ENCODE measurements around the gene MACROD2. TPM values are rescaled to one million over a fixed set of nuclear protein-coding genes. Genes with fewer than 3 reads are reported as not detected.
"Not testable (repeated sequence)": the region's sequence is repeated elsewhere in the genome, so short reads cannot be mapped to it uniquely, and the experiment has no call there.

Gene MACROD2
- total RNA-seq, 1 donor from 2014 or later, result 0.23 TPM

DNA sequence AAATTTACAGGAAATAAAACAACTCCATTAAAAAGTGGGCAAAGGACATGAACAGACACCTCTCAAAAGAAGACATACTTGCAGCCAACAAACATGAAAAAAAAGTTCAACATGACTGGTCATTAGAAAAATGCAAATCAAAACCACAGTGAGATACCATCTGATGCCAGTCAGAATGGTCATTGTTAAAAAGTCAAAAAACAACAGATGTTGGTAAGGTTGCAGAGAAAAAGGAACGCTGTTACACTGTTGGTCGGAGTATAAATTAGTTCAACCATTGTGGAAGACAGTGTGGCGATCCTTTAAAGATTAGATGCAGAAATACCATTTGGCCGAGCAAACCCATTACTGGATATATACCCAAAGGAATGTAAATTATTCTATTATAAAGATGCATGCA lies 1200.1 kb downstream of the MACROD2 start:
- TF ChIP-seq, protein P1, sequence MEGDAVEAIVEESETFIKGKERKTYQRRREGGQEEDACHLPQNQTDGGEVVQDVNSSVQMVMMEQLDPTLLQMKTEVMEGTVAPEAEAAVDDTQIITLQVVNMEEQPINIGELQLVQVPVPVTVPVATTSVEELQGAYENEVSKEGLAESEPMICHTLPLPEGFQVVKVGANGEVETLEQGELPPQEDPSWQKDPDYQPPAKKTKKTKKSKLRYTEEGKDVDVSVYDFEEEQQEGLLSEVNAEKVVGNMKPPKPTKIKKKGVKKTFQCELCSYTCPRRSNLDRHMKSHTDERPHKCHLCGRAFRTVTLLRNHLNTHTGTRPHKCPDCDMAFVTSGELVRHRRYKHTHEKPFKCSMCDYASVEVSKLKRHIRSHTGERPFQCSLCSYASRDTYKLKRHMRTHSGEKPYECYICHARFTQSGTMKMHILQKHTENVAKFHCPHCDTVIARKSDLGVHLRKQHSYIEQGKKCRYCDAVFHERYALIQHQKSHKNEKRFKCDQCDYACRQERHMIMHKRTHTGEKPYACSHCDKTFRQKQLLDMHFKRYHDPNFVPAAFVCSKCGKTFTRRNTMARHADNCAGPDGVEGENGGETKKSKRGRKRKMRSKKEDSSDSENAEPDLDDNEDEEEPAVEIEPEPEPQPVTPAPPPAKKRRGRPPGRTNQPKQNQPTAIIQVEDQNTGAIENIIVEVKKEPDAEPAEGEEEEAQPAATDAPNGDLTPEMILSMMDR (conservative IDR thresholded peaks at IDR 0.05; ENCODE audit: low read depth, low read length), result no peak
- H3K4me3 ChIP-seq (ENCODE audit: low read depth, low read length), result no peak overlapping the region
- no peak for DNase-seq (ENCODE audit: low read depth)

DNA sequence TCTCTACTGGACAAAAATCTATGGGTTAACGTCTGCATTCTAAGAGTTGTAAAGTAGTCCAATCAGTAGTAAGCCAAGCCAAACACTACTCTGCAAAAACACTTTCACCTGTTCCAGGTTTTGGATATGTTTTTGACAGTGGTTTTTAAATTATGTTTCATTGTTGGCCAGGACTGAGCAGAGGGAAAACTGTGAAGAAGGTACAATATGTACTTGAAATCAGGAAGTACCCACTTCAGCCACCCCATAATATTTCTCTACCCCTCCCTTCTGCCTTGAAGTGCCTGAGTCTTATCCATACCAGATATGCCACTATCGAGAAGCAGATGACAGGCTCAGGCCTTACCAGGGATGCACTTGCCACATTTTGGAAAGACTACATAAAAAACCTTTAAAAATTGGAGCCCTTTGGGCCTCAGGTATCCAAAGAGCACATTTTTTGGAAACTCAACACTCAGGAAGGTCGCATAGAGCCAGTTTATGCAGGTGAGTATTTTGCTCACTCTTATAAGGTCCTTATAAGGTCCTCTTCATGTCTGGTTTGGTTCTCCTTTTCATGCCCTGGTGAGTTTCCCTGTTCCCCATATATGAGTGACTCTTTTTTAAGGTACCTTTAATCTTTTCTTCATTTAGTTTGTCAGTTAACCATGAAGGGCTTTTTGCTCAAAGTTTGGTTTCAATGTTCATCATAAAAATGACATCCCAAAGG lies 1201.4 kb downstream of the MACROD2 start:
- TF ChIP-seq, protein P1 (conservative IDR thresholded peaks at IDR 0.05; ENCODE audit: low read depth, low read length), result no peak
- no peak for DNase-seq (ENCODE audit: low read depth)

DNA sequence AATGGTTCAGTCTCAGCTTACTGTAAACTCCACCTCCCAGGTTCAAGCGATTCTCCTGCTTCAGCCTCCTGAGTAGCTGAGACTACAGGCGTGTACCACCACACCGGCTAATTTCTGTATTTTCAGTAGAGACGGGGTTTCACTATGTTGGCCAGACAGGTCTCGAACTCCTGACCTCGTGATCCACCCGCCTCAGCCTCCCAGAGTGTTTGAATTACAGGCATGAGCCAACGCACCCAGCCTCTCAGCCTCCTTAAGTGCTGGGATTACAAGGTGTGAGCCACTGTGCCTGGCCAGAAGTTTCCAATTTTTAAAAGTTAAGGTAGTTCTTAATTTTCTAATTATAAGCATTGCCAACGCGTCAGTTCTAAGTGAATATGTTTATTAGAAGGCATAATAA lies 1202.7 kb downstream of the MACROD2 start:
- H3K4me3 ChIP-seq (ENCODE audit: low read depth, low read length); DNase-seq (ENCODE audit: low read depth): not testable (repeated sequence)

More for the DNA sequence above, 1201.4 kb downstream of the MACROD2 start:
- no peak overlapping the region for H3K4me3 ChIP-seq (ENCODE audit: low read depth, low read length)

DNA sequence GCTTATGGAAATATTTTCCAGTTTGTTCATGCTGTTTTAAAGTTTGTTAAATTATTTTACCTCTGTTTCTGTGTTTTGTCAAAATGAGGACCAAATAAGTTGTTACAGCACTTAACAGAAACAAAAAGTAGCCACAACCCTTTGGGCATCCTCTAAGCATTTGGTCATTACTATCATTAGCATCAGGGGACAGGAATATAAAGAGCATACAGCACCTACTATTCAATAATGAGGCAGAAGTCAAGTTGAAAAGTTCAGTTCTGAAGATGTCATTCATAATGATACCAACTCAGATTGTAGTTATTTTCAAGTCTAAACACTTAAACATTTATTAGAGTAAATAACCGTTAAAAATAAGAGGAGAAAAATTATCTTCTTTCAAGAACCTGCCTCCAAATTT lies 1204.4 kb downstream of the MACROD2 start:
- TF ChIP-seq, protein P1 (conservative IDR thresholded peaks at IDR 0.05; ENCODE audit: low read depth, low read length), result no peak

DNA sequence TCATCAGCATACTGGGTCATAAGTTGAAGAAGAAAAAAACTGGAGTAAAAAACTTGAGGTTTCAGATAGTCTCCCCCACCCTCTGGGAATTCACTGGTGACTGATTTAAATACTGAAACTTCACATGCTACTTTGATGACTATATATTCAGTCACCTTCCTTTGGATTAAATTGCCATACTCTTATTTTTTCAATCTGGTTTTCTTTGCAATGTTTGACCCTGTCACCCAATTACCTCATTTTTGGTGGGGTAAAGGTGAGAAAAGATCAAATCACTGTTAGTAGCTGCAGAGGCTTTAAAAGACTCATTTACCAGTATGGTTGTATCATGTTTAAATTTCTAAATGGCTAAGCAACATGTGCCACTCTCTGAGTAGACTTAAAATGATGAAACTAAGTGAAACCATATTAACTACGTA lies 1204.8 kb downstream of the MACROD2 start:
- DNase-seq (ENCODE audit: low read depth), result no peak
- no peak overlapping the region for H3K4me3 ChIP-seq (ENCODE audit: low read depth, low read length)
- TF ChIP-seq, protein P1 (conservative IDR thresholded peaks at IDR 0.05; ENCODE audit: low read depth, low read length), result no peak

More for the DNA sequence above, 1204.4 kb downstream of the MACROD2 start:
- no peak for DNase-seq (ENCODE audit: low read depth)
- H3K4me3 ChIP-seq (ENCODE audit: low read depth, low read length), result no peak overlapping the region

DNA sequence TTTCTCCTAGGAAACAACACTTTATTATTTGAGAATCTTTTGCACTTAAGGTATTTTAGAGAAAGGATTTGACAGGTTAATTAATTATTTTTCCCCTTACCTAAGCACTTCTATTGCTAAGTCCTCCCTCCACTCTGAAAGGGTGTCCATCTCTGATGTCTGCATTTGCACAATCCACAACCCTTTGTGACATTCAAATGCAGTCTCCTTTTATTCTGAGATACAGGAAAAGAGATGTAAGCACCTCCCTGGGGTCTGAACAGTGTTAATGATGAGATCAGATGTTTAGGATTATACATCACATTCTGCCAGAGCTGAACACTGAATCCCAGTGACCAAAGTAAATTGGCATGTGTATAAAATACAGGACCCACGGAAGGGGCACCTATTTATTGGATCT lies 1206.3 kb downstream of the MACROD2 start:
- no peak overlapping the region for H3K4me3 ChIP-seq (ENCODE audit: low read depth, low read length)
- no peak for DNase-seq (ENCODE audit: low read depth)
- TF ChIP-seq, protein P1 (conservative IDR thresholded peaks at IDR 0.05; ENCODE audit: low read depth, low read length), result no peak

DNA sequence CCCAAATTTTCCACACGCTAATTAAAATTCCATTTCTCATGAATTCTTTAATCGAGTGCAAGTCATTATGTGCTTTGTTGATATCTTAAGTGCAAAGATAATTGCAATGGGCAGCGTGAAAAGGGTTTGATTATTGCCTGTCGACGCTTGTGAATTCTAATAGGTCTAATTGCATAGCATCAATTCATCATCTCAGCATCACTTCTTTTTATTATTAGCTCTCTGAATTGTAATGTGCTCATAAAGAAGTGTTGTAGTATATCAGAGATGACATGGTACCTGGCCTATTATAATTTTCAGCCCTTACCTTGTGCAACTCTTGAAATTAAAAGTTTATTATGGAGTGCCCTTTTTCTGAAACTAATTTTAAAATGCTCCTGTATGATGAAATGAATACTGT lies 1208.9 kb downstream of the MACROD2 start:
- TF ChIP-seq, protein P1 (conservative IDR thresholded peaks at IDR 0.05; ENCODE audit: low read depth, low read length), result no peak

More for the DNA sequence above, 1208.9 kb downstream of the MACROD2 start:
- no peak overlapping the region for H3K4me3 ChIP-seq (ENCODE audit: low read depth, low read length)
- DNase-seq (ENCODE audit: low read depth), result no peak

Data from epithelial cell of proximal tubule (primary cell).